H1 (cell line): ENCODE measurements around the gene CCDC171. TPM values are rescaled to one million over a fixed set of nuclear protein-coding genes. Genes with fewer than 3 reads are reported as not detected.

ENCODE experiments used
- EZH2 ChIP-seq: fragments of 200-600 bp; sonication (generic); IDR thresholded peaks from 2 replicates; pipeline ENCODE4 v1.7.1; 2012; ENCODE audit warnings: low read depth, mild to moderate bottlenecking, moderate library complexity, low read length, inconsistent platforms; ENCODE audit not compliant: severe bottlenecking
- JUND ChIP-seq: IDR thresholded peaks from 2 replicates; pipeline ENCODE4 v1.6.1; 2011; ENCODE audit warnings: mild to moderate bottlenecking, improper control_type of control experiment, low read length
- POU5F1 ChIP-seq: IDR thresholded peaks from 2 replicates; pipeline ENCODE4 v1.6.1; 2011; ENCODE audit warnings: low read depth, mild to moderate bottlenecking, low read length, moderate library complexity
- SP4 ChIP-seq: IDR thresholded peaks from 2 replicates; pipeline ENCODE4 v1.6.1; 2012; ENCODE audit warnings: low read length, inconsistent platforms
- polyA plus RNA-seq, 7 experiments: library from polyadenylated mRNA; depleted of rRNA in 3 of 7; stranded (reverse) in 5 of 7; unstranded in 2 of 7; fragments of >200 nt in 5 of 7; fragments of 200-250 nt in 2 of 7; gene quantifications; 1 replicate in 5 of 7; 2 replicates in 1 of 7; 4 replicates in 1 of 7; pipeline versions ENCODE4 v1.2.1 to v1.2.3, GENCODE V29; 2011 to 2013; ENCODE audit warnings: missing spikeins in 2 of 7, mixed read lengths in 2 of 7
- total RNA-seq: library from RNA; stranded (reverse); fragmentation: NEBNext Ultra II Directional; extraction: Animal tissue kit (Norgen Biotek cat#: 25700); gene quantifications from 2 replicates; pipeline ENCODE4 v1.2.1, GENCODE V29; 2021
- TF ChIP-seq, protein P1 (sequence below): fragments of 300-600 bp; sonication (generic); IDR thresholded peaks from 2 replicates; pipeline ENCODE4 v1.7.1; 2012; ENCODE audit warnings: low read length, moderate library complexity, mild to moderate bottlenecking, inconsistent platforms; ENCODE audit not compliant: insufficient replicate concordance

Gene CCDC171
- total and polyA plus RNA-seq, 2 of the 8 experiments (the other 6 are each of a cell fraction or from before 2014, with no cell fraction given), result 0.83 to 2.3 TPM

DNA sequence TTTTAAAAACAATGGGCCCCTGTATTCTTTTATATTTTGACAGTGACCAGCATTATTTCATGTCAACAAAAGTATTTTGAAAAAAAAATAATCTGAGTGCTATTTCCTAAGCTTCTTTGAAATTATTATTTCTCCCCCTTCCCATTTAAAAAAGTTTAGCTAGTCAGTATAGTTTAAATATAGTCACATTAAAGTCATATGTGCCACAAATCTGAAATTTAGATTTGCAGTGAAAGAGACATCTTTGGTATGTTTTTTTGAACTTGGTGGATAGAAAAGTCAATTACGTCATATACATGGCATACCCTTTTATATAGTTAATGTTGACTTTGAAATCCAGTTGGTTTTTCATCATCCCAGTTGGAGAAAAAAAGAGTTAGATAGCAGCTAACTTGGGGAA is 297.0 kb downstream of the CCDC171 start (continued):
- TF ChIP-seq JUND, result no peak
- no peak for TF ChIP-seq SP4
- no peak for TF ChIP-seq EZH2
- no peak for TF ChIP-seq POU5F1
- TF ChIP-seq, protein P1, sequence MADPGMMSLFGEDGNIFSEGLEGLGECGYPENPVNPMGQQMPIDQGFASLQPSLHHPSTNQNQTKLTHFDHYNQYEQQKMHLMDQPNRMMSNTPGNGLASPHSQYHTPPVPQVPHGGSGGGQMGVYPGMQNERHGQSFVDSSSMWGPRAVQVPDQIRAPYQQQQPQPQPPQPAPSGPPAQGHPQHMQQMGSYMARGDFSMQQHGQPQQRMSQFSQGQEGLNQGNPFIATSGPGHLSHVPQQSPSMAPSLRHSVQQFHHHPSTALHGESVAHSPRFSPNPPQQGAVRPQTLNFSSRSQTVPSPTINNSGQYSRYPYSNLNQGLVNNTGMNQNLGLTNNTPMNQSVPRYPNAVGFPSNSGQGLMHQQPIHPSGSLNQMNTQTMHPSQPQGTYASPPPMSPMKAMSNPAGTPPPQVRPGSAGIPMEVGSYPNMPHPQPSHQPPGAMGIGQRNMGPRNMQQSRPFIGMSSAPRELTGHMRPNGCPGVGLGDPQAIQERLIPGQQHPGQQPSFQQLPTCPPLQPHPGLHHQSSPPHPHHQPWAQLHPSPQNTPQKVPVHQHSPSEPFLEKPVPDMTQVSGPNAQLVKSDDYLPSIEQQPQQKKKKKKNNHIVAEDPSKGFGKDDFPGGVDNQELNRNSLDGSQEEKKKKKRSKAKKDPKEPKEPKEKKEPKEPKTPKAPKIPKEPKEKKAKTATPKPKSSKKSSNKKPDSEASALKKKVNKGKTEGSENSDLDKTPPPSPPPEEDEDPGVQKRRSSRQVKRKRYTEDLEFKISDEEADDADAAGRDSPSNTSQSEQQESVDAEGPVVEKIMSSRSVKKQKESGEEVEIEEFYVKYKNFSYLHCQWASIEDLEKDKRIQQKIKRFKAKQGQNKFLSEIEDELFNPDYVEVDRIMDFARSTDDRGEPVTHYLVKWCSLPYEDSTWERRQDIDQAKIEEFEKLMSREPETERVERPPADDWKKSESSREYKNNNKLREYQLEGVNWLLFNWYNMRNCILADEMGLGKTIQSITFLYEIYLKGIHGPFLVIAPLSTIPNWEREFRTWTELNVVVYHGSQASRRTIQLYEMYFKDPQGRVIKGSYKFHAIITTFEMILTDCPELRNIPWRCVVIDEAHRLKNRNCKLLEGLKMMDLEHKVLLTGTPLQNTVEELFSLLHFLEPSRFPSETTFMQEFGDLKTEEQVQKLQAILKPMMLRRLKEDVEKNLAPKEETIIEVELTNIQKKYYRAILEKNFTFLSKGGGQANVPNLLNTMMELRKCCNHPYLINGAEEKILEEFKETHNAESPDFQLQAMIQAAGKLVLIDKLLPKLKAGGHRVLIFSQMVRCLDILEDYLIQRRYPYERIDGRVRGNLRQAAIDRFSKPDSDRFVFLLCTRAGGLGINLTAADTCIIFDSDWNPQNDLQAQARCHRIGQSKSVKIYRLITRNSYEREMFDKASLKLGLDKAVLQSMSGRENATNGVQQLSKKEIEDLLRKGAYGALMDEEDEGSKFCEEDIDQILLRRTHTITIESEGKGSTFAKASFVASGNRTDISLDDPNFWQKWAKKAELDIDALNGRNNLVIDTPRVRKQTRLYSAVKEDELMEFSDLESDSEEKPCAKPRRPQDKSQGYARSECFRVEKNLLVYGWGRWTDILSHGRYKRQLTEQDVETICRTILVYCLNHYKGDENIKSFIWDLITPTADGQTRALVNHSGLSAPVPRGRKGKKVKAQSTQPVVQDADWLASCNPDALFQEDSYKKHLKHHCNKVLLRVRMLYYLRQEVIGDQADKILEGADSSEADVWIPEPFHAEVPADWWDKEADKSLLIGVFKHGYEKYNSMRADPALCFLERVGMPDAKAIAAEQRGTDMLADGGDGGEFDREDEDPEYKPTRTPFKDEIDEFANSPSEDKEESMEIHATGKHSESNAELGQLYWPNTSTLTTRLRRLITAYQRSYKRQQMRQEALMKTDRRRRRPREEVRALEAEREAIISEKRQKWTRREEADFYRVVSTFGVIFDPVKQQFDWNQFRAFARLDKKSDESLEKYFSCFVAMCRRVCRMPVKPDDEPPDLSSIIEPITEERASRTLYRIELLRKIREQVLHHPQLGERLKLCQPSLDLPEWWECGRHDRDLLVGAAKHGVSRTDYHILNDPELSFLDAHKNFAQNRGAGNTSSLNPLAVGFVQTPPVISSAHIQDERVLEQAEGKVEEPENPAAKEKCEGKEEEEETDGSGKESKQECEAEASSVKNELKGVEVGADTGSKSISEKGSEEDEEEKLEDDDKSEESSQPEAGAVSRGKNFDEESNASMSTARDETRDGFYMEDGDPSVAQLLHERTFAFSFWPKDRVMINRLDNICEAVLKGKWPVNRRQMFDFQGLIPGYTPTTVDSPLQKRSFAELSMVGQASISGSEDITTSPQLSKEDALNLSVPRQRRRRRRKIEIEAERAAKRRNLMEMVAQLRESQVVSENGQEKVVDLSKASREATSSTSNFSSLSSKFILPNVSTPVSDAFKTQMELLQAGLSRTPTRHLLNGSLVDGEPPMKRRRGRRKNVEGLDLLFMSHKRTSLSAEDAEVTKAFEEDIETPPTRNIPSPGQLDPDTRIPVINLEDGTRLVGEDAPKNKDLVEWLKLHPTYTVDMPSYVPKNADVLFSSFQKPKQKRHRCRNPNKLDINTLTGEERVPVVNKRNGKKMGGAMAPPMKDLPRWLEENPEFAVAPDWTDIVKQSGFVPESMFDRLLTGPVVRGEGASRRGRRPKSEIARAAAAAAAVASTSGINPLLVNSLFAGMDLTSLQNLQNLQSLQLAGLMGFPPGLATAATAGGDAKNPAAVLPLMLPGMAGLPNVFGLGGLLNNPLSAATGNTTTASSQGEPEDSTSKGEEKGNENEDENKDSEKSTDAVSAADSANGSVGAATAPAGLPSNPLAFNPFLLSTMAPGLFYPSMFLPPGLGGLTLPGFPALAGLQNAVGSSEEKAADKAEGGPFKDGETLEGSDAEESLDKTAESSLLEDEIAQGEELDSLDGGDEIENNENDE, result no peak
